SK-N-MC (cell line): Measurements from ENCODE around the gene CNOT8.

Experiments used
- DNase-seq: peaks from one replicate; pipeline ENCODE4 v3.0.0-alpha.2; 2011; ENCODE audit warnings: low read depth, low spot score
- H3K27ac ChIP-seq: fragments of 200-600 bp; sonication (generic); 2 replicates; pipeline ENCODE4 v1.5.1; 2016; ENCODE audit warnings: mixed run types
- H3K36me3 ChIP-seq: fragments of 200-600 bp; sonication (generic); 2 replicates; pipeline ENCODE4 v1.6.1; 2017; ENCODE audit warnings: antibody characterized with exemption, low read length, mixed read lengths; ENCODE audit not compliant: insufficient read depth
- H3K4me3 ChIP-seq: fragments of 200-600 bp; sonication (generic); 2 replicates; pipeline ENCODE4 v1.5.1; 2016
- H3K9ac ChIP-seq: fragments of 200-600 bp; sonication (generic); 2 replicates; pipeline ENCODE4 v1.8.0; 2017; ENCODE audit warnings: mixed run types, mixed read lengths; ENCODE audit not compliant: insufficient read length
- H3K9me3 ChIP-seq: fragments of 200-600 bp; sonication (generic); 2 replicates; pipeline ENCODE4 v1.6.1; 2017; ENCODE audit warnings: low read depth, mild to moderate bottlenecking, antibody characterized with exemption, low read length, moderate library complexity, mixed read lengths
- EZH2 ChIP-seq: fragments of 200-600 bp; sonication (generic); IDR thresholded peaks from one replicate; pipeline ENCODE4 v1.6.1; 2017; ENCODE audit warnings: antibody characterized with exemption
- FOXP2 ChIP-seq: optimal IDR thresholded peaks from 2 replicates; pipeline ENCODE3; 2011; ENCODE audit warnings: mild to moderate bottlenecking, moderate library complexity; ENCODE audit not compliant: insufficient read depth; ENCODE audit errors: extremely low read length, control extremely low read depth
- POLR2AphosphoS5 ChIP-seq: IDR thresholded peaks from 2 replicates; pipeline ENCODE4 v1.6.1; 2012; ENCODE audit warnings: mild to moderate bottlenecking, low read depth, low read length, borderline replicate concordance

Gene CNOT8

DNA sequence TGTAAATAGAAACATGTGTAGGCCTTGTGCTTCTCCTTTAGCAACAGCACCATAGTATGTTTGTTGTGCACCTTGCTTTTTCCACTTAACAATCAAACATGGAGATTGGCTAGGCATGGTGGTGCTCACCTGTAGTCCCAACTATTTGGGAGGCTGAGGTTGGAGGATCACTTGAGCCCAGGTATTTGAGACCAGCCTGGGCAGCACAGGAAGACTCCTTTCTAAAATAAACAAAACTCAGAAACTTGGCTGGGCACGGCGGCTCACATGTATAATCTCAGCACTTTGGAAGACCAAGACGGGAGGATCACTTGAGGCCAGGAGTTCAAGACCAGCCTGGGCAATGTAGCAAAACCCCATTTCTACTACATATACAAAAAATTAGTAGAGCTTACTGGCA is 7.1 kb upstream of the CNOT8 start:
- H3K27ac ChIP-seq: no peak overlapping the region
- no peak overlapping the region for H3K4me3 ChIP-seq

DNA sequence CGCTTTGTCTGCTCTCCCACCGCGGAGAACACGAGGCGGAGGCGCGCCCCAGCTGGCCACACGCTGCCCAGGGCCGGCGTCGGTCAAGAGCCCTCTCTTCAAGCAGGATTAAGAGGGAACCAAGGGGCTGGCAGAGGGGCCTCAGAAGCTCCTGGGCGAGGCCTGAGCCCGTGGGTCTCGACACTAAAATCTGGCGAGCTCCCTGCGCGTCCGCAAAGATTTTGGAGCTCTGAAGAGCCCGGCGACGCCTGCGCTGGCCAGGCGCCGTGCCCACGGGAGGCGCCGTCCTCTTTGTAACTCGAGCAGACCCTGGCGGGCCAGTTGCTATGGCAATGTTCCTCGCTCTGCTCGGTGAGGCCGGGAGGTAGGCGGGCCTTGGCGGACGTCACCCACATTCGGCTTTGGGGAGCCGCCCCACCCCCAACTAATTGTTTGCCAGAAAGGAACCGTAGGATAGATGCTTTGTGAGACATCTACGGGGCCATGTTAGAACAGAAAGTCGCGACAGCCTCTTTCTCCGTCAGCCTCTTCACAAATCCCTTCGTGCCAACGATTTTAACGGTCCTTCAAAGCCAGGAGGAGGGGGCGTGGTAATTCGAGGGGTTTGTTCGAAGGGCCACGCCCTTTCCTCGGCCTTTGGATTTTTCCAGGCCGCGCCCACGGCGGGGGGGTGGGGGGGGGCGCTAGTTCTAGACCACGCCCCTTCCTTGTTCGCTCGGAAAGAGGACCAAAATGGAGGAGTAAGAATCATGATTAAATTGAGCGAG is 714 bp upstream of the CNOT8 start:
- Histone ChIP-seq H3K27ac (peak overlapping the region; percentile 96), H3K4me3 (peak overlapping the region; percentile 87), H3K9me3 (no peaks in the 10 kb centered on the region), H3K9ac (peak overlapping the region; percentile 90), H3K36me3 (peaks cover 10% of the 10 kb centered on the region)
- TF ChIP-seq EZH2: no peak
- TF ChIP-seq POLR2AphosphoS5: peak; percentile 85
- peak; percentile 57 for TF ChIP-seq FOXP2
- no peak for DNase-seq

More for the DNA sequence above, 7.1 kb upstream of the CNOT8 start:
- Histone ChIP-seq H3K9ac (no peak overlapping the region), H3K36me3 (no peaks in the 10 kb centered on the region), H3K9me3 (no peaks in the 10 kb centered on the region)
- no peak for DNase-seq
- TF ChIP-seq EZH2 (no peak), FOXP2 (no peak), POLR2AphosphoS5 (no peak)

DNA sequence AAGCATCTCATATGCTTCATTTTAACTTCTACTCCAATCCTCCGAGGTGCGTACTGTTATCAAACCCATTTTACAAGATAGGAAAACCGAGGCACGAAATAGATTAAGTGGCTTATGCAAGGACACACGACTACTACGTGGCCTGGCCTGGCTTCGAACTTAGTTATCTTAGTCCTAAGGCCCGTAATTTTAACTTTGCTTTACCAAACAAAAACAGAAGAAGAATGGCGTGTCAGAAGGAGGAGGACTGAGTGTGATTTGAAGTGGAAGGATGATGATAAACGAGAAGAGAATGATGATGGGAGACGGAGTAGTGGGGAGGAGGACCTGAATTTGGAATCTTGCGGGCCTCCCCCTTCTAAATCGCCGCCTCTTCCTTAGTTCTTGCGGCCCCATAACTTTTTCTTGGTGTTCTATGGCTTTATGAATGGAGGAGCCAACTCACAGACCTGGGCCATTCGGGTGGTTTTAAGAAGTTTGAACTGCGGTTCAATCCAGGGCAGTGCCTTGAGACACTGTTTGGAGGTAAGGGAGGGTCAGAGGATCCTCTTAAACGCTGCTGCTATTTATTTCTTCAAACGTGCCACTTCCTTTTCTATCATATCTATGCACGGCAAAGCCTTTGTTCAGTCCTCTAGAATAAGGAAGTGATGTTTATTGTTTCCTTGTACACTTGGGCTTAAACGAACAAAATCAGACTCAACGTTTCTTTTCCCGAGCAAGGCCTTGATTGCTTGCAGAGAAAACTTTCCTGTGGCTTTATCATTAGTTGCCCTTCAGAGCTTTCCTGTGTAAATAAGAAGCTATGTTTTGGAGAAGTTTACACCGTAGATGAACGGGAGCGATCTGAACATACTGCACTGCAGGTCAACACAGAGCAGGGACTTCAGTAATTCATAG is 795 bp downstream of the CNOT8 start:
- peak overlapping the region; percentile 96 for H3K27ac ChIP-seq
- TF ChIP-seq FOXP2: no peak
- TF ChIP-seq EZH2: no peak
- no peak for TF ChIP-seq POLR2AphosphoS5

DNA sequence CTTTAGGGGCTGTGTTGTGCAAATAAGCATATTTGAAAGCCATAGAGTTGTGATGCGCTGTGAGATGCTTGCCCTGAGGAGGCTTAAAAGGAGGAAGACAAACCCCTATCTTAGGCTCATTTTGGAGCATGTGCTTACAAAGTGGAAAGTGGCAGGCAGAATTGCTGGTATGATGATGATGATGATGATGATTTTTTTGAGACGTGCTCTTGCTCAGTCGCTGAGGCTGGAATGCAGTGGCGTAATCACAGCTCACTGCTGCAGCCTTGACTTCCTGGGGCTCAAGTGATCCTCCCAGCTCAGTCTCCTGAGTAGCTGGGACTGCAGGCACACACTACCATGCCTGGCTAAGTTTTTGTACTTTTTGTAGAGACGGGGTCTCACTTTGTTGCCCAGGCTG is 1.7 kb downstream of the CNOT8 start:
- no peak overlapping the region for H3K27ac ChIP-seq
- H3K9me3 ChIP-seq: no peaks in the 10 kb centered on the region
- no peak for DNase-seq
- H3K36me3 ChIP-seq: peaks cover 33% of the 10 kb centered on the region
- TF ChIP-seq FOXP2: no peak
- TF ChIP-seq POLR2AphosphoS5: no peak
- no peak for TF ChIP-seq EZH2
- peak overlapping the region; percentile 90 for H3K9ac ChIP-seq
- peak overlapping the region; percentile 87 for H3K4me3 ChIP-seq

More for the DNA sequence above, 795 bp downstream of the CNOT8 start:
- H3K9me3 ChIP-seq: no peaks in the 10 kb centered on the region
- peak overlapping the region; percentile 90 for H3K9ac ChIP-seq
- peak overlapping the region; percentile 87 for H3K4me3 ChIP-seq
- DNase-seq: no peak
- H3K36me3 ChIP-seq: peaks cover 24% of the 10 kb centered on the region

DNA sequence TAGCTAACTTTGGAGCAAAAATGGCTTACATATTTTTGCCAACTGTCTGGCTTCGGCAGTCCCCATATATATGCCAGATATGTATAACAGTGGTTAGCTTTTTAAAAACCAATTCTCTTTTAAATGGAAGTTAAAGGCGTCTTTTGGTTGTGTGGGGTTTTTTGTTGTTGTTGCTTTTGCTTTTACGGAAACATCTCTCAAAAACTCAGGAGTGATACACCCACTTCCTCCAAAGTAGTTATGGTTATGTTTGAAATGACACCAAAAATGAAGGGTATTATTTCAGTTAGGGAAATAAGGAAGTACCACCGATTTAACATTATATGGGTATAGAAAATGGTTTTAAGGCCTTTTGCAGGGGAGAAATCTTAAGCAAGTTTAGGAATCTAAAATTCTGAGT is 2.3 kb downstream of the CNOT8 start:
- H3K9me3 ChIP-seq: no peaks in the 10 kb centered on the region
- peaks cover 40% of the 10 kb centered on the region for H3K36me3 ChIP-seq
- H3K9ac ChIP-seq: peak overlapping the region; percentile 90
- H3K4me3 ChIP-seq: peak overlapping the region; percentile 87
- no peak for DNase-seq
- peak overlapping the region; percentile 48; the same call in 1 of the 2 replicates for H3K27ac ChIP-seq
- TF ChIP-seq POLR2AphosphoS5: no peak

DNA sequence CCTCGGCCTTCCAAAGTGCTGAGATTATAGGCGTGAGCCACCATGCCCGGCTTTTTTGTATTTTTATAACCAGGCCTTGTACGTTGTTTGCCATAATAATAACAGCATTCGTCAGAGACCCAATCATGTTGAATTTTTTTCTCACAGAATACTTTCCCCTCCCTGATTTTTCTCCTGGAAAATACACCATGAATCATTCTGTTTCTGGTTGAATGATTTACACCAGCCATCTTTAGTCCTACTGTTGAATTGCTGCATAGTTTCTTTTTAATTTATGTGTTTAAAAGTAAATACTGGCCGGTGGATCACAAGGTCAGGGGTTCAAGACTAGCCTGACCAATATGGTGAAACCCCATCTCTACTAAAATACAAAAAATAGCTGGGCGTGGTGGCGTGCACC is 3.5 kb downstream of the CNOT8 start:
- H3K9me3 ChIP-seq: no peaks in the 10 kb centered on the region
- DNase-seq: no peak
- no peak overlapping the region for H3K9ac ChIP-seq
- TF ChIP-seq POLR2AphosphoS5: no peak
- TF ChIP-seq FOXP2: no peak
- no peak for TF ChIP-seq EZH2
- H3K36me3 ChIP-seq: peaks cover 51% of the 10 kb centered on the region
- no peak overlapping the region for H3K27ac ChIP-seq
- H3K4me3 ChIP-seq: no peak overlapping the region

DNA sequence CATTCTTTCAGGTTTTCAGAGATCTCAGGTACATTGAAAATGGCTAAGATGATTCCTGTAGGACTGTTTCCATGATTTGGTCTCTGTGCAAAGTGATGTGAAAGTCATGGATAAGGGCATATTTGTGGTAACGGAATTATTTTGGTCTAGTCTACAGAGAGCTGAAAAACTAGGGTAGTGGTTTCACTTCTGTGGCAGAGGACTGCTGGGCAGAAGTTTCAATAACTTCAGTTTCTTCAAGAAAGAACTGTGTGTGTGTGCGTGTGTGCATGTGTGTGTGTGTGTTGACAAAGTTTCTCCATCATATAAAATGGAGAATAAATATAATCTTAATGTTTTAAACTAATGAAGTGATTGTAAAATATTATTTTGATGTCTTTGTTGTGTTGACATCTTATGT is 4.3 kb downstream of the CNOT8 start:
- no peak for TF ChIP-seq EZH2
- no peak for TF ChIP-seq FOXP2
- no peak for TF ChIP-seq POLR2AphosphoS5
- no peak for DNase-seq
- no peak overlapping the region for H3K4me3 ChIP-seq
- peaks cover 58% of the 10 kb centered on the region for H3K36me3 ChIP-seq
- no peak overlapping the region for H3K9ac ChIP-seq
- no peaks in the 10 kb centered on the region for H3K9me3 ChIP-seq
- H3K27ac ChIP-seq: no peak overlapping the region
